HL-60/S4 treated with retinoic acid at 250 ng/mL for 4 days and 3 days (cell line): ENCODE data around the gene PRSS53.
"Not testable (repeated sequence)": the region's sequence is repeated elsewhere in the genome, so short reads cannot be mapped to it uniquely, and the experiment has no call there.

Experiments
- in situ Hi-C: fragments of 300-500 bp; cut with MboI; formaldehyde crosslinking; loops from 2 replicates; pipeline ENCODE4 v1.7.0; 2022; ENCODE audit warnings: low sequenced_read_pairs

Gene PRSS53

DNA sequence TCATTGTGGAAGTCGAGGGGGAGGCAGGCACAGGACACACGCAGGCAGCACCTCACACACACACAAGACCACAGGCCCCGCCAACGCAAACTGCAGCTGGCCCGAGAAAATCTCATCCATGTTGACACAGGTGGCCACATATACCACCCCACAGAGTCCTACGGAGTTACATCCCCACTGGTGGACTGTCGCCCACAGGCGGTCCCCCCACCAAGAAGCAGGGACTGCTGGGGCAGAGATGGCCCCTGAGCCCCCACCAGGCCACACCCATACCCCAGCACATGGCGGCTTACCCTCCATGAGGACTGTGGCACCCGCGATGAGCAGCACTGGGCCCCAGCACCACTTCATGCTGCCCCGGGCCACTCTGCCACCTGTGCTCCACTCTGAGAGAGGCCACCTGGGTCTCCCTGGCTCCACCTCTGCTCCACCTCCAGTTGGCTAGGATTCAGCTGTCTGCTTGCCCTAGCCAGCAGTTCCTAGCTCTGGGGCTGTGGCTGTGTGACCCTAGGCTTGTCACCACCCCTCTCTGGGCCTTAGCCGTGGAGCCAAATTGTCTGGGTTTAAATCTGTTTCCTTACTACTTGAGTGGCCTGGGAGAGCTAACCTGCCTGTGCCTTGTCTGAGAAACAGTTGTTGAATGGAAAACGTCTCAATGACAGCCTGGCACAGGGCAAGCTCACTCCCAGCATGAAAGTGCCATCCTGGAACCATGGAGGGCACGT, at the start of gene PRSS53:
TSS of gene PRSS53 (minus strand) at position 485 of the 725 bp plus-strand sequence. CDS start at position 351, 134 bp downstream.
- in situ Hi-C loops: loop anchor here (25.0 kb wide), 1 partner anchor 774 kb away; the partner anchor contains the start of gene ZNF267

DNA sequence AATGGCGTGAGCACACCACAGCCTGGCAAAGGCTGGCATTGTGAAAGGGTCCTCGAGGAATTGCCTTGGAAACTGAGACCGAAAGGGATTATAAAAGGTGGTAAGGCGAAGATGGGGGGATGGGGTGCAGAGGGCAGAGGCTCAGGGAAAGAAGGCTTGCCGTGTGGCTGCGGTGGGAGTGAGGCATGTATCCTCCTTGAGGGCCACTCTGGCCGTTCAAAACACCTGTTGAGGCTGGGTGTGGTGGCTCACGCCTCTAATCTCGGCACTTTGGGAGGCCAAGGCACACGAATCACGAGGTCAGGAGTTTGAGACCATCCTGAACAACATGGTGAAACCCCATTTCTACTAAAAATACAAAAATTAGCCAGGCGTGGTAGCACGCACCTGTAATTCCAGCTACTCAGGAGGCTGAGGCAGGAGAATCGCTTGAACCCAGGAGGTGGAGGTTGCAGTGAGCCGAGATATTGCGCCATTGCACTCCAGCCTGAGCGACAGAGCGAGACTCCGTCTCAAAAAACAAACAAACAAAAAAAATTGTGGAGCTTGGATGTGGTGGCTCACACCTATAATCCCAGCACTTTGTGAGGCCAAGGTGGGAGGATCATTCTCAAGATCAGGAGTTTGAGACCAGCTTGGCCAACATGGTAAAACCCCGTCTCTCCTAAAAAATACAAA, 48.2 kb upstream of the PRSS53 start:
- in situ Hi-C loops: not testable (repeated sequence)

DNA sequence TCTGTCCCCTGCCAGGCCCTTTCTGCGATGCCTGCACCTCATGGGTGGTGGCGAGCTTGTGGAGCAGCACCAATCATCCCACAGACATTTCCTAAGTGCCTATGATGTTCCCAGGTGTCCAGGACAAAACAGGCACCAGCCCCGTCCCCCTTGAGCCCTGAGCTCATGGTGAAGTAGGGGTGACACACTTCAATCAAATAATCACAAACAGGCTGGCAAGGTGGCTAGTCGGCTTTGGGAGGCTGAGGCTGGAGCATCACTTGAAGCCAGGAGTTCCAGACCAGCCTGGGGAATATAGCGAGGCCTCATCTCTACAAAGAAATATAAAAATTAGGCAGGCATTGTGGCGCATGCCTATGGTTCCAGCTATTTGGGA, 47.5 kb upstream of the PRSS53 start:
- in situ Hi-C loops: no loop called here

DNA sequence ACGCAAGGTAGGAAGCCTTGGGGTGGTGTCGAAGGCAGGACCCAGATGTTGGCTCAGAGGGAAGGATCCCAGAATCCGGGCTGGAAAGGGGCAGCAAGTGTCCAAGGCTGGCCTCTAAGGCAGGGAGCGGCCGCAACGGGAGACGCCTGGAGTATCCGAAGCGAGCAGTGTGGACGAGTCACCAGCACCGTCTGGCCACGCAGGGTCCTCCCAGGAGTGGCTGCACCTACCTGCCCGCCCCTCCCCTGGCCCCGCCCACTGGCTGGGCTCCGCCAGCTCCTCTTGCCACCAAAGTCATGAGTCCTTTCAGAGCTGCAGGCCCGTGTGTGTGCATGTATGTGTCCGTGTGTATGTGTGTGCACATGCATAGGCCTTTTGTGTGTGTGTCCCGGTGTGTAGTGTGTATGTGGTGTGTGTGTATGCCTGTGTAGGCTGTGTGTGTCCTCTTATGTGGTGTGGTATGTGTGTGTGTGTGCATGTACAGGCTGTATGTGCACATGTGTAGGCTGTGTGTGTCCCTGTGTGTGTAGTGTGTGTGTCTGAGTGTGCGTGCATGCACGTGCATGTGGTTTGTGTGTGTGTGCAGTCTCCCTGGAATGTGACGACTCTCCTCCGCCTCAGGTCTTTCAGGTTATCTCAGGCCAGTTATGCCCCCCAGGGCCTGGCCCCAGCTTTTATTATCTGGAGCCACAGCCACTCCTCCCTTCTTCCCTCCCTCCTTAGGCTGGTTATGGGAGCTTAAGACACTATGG, 47.0 kb upstream of the PRSS53 start, which contains the start of gene PRSS8:
TSS of gene PRSS8 (minus strand) at position 193 of the 752 bp plus-strand sequence. CDS start 229 bp downstream, outside the sequence.
- in situ Hi-C loops: no loop called here

DNA sequence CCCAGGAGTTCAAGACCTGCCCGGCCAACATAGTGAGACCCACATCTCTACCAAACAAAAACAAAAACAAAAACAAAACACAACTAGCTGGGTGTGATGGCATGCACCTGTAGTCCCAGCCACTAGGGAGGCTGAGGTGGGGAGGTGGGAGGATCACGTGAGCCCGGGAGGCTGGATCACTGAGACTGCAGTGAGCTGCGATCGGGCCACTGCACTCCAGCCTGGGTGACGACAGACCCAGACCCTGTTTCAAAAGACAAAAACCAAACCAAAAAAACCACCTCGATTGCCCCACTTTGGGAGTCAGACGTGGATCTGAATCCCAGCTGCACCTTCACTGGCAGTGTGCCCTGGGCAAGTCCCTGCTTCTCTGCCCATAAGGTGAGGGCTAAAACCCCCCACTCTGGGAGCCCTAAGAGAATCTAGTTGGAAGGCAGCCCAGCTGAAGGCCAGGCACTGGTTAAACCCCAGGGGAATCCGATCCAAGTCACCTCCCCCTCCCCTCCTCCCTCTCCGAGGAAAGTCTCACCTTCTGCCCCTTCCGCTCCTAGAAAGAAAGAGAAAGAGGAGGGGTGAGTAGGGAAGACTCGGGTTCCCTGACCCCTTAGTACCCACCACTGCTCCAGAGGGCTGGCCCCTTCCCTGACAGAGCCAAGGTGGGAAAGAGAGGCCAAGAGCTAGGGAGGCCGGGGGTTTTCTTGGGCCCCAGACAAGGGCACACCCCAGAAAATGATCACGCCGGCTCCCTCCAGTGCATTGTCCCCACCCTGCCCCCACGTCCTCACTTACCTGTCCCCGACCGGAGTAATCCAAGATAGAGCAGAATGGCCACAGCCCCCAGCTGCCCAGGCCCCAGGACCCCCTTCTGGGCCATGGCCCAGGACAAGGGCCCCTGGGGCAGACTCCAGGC, 46.1 kb upstream of the PRSS53 start:
- in situ Hi-C loops: no loop called here

DNA sequence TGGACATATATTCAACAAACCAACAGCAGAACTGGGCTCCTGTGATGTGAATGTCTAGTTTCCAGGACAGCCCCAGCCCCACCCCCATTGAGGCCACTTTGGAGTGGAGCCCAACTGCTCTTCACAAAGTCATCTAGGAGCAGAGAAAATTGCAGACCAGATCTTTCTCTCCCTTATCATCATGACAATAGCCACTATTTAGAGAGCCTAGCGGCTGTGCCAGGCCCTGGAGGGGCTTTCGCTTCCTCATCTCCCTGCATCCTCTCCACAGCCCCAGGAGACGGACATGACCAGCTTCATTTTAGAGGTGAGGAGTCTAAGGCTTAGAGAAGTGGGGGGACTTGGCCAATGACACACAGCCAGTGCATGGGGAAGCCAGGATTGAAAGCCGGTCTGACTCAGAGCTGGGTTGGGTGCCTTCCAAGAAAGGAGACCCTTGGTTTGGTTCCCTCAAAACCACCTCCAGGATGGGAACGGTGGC, 45.4 kb upstream of the PRSS53 start:
- in situ Hi-C loops: no loop called here

DNA sequence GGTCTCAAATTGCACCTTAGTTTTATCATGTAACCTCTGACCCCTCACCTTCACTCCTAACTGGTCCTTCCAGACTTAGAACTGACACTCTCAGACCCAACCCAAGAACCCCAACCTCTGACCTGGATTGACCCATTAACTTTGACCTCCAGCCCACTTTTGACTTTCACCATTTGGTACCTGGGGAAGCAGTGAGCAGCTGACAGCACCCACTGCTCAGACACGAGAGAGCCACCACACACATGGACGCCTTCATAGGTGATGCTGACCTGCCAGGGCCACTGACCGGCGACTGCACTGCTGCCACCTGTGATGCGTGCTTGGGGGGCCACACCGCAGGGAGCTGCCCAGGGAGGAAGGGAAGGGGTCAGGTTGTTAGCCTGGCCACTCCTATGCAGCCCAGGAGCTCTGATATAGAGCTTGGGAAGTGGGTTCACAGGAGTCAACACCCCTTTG, 44.3 kb upstream of the PRSS53 start:
- in situ Hi-C loops: no loop called here

DNA sequence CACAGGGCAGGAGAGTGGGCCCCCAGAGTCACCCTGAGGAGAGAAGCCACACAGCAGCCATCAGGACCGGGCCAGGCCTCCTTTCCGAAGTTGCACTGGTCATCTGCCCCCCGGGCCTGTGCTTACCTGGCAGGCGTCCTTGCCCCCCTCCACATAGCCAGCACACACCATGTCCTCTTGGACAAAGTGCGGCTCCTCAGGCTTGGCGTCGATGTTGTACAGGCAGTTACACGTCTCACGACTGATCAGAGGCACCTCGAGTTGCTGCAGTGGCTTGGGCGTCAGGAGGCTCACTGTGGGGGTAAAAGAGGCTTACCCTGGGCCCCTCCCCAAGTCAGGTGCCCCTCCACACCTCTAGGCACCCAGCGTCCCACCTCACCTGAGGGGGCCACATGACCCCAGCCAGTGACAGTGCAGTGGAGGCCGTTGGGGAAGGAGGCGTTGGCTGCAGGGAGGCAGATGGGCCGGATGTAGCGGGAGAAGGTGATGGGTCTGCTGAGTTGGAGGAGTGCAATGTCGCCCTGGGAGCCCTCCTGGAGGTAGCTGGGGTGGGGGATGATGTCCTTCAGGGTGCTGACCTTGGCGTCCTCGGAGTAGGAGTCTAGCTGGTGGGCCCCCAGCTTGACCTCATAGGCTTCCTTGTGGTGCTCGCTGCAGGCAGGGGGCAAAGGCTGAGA, 43.7 kb upstream of the PRSS53 start:
- in situ Hi-C loops: no loop called here

DNA sequence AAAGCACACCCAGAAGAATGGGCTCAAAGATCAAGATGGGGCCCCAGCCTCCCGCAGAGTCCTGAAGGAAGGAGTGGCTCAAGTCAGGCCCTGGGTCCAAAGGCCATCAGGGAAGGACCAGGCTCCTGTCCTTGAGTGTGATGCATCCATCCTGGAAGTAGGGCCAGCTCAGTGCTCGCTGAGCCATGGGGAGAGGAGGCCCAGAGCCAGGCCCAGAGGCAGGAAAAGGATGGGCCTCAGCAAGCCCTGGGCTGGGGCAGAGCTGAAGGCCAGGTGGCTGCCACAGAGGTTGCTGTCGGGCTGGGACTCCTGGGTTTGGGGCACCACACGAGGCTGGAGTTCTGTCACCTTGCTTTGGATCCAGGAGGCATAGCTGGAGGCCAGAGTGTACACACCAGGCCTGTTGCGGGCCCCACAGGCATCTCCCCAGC, 43.1 kb upstream of the PRSS53 start:
- in situ Hi-C loops: no loop called here

DNA sequence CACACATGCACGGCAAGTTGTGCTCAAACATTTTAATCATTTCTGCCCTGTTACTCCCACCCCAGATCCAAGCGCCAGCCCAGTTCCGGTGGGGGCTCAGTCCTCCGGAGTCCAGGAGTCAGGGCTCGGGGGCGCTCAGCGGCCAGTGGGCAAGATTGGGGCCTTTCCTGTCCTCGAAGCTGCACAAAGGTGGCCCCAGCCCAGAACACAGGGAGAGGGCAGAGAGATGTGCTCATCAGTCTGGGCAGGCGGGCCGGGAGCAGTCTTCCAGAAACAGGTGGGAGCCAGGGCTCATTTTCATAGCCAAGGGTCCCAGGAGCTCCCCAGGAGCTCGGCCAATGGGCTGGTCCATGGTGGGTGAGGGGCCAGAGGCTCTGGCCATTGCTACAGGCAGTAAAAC, 42.7 kb upstream of the PRSS53 start:
- in situ Hi-C loops: no loop called here

DNA sequence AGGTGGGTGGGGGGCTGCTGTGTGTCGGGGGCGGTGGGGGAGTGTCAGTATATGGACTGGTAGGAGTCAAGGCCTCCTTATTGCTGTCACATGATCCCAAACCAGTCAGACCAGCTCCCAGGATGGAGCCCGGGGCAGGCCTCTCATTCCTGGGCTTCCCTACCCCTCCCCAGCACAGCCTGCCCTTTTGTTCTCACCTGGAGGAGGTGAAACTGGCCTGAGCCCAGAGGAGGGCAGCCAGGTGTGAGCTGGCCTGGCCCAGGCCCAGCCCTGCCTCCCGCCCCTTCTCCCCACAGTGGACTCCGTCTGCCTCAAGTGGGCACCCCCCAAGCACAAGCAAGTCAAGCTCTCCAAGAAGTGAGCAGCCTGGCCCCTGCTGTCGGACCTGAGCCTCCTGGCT, 42.2 kb upstream of the PRSS53 start:
- in situ Hi-C loops: no loop called here

DNA sequence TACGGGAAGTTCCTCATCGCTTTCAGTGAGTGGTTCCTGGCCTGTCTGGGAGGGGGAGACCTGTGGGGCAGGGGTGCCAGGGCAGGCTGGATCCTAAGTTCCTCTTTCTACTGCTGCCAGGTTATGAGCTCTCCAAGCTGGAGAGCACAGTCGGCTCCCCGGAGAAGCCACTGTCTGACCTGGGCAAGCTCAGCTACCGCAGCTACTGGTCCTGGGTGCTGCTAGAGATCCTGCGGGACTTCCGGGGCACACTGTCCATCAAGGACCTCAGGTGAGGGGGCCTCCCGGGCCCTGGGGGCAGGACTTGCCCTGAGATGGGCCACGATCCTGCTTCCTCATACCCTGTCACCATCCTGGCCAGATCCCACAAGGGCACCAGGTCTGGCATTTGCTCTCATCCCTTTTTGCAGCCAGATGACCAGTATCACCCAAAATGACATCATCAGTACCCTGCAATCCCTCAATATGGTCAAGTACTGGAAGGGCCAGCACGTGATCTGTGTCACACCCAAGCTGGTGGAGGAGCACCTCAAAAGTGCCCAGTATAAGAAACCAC, 41.7 kb upstream of the PRSS53 start:
- in situ Hi-C loops: no loop called here

DNA sequence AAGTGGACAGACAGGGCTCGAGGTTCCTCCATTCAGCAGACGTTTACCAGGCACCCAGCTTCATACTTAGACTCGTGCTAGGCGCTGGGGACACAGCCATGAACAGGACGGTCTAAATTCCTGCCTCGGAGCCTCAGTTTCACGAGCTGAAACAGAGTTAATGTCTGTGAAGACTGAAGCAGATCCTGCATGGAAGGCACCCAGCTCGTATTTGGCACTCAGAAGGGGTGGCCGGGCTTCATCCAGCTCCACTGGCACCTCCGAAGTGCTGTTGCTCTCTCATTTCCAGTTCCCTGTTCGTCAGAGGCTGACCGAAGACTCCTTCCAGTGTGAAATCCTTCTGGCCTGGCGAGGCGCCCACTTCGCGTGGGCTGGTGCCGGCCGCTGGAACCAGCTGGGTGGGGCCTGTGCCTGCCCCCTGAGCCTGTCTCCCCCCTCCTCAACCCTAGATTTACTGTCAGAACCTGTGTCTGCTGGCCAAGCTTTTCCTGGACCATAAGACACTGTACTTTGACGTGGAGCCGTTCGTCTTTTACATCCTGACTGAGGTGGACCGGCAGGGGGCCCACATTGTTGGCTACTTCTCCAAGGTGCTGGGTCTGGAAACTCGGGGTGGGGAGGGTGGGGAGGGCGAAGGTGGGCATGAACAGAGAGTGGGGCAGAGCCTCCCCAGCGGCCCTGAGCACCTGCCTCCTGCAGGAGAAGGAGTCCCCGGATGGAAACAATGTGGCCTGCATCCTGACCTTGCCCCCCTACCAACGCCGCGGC, 41.0 kb upstream of the PRSS53 start:
- in situ Hi-C loops: no loop called here

DNA sequence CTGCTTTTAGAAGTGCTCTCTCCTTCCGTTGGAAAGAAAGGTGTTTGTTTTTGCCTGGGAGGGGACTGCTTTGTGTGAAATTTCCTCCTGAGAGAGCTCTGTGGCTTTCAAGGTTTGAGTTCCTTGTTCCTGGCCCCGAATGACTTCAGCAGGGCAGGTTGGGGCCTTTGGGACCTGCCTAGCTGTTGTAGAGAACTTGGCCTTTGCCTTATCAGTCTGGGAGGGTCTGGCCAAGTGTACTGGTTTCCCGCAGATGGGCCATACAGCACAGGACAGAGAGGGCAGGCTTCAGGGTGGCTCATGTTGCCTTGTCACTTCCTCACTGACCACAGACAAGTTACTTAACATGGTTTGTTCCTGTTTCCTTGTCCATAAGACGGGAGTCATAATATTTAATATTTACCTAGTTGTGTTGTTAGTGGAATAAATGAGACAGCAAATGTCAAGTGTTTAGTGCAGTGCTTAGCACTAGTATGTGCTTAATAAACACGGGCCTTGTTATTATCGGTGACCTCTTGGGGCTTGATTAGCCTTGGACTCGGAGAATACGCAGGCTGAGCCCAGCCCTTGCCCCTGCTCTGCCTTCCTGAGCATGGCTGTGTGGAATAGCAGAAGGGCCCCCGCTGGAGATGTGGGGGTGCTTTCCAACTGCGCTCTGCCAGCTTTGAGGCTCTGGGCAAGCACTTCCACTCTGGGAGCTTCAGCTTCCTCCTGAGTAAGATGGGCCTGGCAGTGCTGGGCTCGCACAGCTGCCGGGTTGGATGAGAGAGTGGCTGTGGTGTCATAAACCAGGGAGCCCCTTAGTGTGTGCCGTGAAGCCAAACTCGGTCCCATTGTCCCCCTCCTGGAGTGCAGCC, 40.2 kb upstream of the PRSS53 start:
- in situ Hi-C loops: no loop called here

DNA sequence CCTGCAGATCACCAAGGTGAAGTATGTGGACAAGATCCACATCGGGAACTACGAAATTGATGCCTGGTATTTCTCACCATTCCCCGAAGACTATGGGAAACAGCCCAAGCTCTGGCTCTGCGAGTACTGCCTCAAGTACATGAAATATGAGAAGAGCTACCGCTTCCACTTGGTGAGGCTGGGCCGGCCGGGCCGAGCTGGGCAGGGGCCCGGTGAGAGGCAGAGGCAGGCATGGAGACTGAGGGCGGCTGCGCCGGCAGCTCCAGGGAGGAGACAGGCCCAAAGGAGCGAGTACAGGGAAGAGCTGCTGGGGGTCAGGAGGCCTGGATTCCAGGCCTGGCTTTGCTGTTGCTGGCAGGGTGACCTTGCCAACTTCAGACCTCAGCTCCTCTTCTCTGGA, 38.4 kb upstream of the PRSS53 start:
- in situ Hi-C loops: no loop called here

DNA sequence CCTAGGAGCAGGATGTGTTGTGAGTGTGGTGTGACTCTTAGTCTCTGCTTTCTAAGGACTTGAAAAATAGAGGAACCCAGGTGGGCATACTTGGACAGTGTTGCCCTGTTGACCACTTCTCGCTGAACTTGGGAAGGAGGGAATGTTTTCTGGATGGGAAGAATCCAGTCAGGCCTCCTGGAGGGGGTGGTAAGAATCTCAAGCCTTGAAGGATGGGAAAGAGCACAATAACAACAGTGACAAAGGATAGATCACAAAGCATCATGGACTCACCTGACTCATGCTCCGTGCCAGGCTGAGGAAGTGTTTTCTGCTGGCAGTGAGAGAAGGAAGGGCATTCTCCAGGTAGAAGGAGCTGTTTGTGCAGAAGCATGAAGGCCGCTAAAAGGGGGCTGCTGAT, 37.1 kb upstream of the PRSS53 start:
- in situ Hi-C loops: no loop called here

DNA sequence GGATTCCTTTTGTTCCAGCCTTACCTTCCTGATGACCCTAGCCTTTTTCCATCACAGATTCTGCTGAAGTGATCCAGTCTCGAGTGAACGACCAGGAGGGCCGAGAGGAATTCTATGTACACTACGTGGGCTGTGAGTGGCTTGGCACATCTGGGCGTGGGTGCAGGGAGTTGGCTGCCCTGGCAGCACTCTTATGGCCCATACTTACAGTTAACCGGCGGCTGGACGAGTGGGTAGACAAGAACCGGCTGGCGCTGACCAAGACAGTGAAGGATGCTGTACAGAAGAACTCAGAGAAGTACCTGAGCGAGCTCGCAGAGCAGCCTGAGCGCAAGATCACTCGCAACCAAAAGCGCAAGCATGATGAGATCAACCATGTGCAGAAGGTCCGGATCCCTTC, 31.4 kb upstream of the PRSS53 start:
- in situ Hi-C loops: no loop called here
